Kidney tubule cell (primary cell): ENCODE results near the gene PRELID2.
"Not testable (repeated sequence)": the region's sequence is repeated elsewhere in the genome, so short reads cannot be mapped to it uniquely, and the experiment has no call there.

Source experiments
- DNase-seq: peaks from one replicate; pipeline ENCODE4 v3.0.0-alpha.2; 2018; ENCODE audit warnings: low spot score

Gene PRELID2

GRCh38 chr5:145834917-145835847 is at the start of gene PRELID2:
Gene PRELID2, minus strand, starts transcription at chr5:145835342. Its CDS starts 91 bp downstream, at chr5:145835251.
- DNase-seq = peak; percentile 94

GRCh38 chr5:145874765-145875164 is 39.6 kb upstream of the PRELID2 start:
- DNase-seq = no peak

- DNase-seq = no peak
These were observed 37.8 kb upstream of the PRELID2 start, which contains the start of gene GRXCR2 for GRCh38 chr5:145872914-145873313. Gene GRXCR2, minus strand, starts transcription at chr5:145873014. Its CDS starts 46 bp downstream, at chr5:145872968.

- peak; percentile 10 for DNase-seq
These were observed 37.3 kb upstream of the PRELID2 start for GRCh38 chr5:145872486-145872885.

- no peak for DNase-seq
These were observed 34.6 kb upstream of the PRELID2 start for GRCh38 chr5:145869753-145870152.

- DNase-seq = no peak
These were observed 32.7 kb upstream of the PRELID2 start for GRCh38 chr5:145867806-145868205.

GRCh38 chr5:145864432-145864831 is 29.3 kb upstream of the PRELID2 start:
- DNase-seq = not testable (repeated sequence)

- DNase-seq = no peak
These were observed 27.9 kb upstream of the PRELID2 start for GRCh38 chr5:145863003-145863402.

- DNase-seq = no peak
These were observed 24.8 kb upstream of the PRELID2 start for GRCh38 chr5:145859897-145860296.

- DNase-seq = no peak
These were observed 24.3 kb upstream of the PRELID2 start for GRCh38 chr5:145859453-145859852.

GRCh38 chr5:145858959-145859358 is 23.8 kb upstream of the PRELID2 start:
- no peak for DNase-seq

- DNase-seq = peak; percentile 73
These were observed 21.2 kb upstream of the PRELID2 start for GRCh38 chr5:145856285-145856818.

- peak; percentile 76 for DNase-seq
These were observed 20.7 kb upstream of the PRELID2 start for GRCh38 chr5:145855763-145856267.

- peak; percentile 80 for DNase-seq
These were observed 19.6 kb upstream of the PRELID2 start for GRCh38 chr5:145854651-145855258.

GRCh38 chr5:145853781-145854376 is 18.7 kb upstream of the PRELID2 start:
- no peak for DNase-seq

- DNase-seq = no peak
These were observed 17.8 kb upstream of the PRELID2 start for GRCh38 chr5:145852990-145853389.

- DNase-seq = peak; percentile 59
These were observed 13.7 kb upstream of the PRELID2 start for GRCh38 chr5:145848854-145849253.

GRCh38 chr5:145847499-145848497 is 12.7 kb upstream of the PRELID2 start:
- DNase-seq = peak; percentile 83

GRCh38 chr5:145846081-145846480 is 10.9 kb upstream of the PRELID2 start:
- no peak for DNase-seq

GRCh38 chr5:145841299-145841698 is 6.2 kb upstream of the PRELID2 start:
- DNase-seq = no peak
